NCI-H345 (cell line): ENCODE results near the gene CALML4.
"Not testable (repeated sequence)": the region's sequence is repeated elsewhere in the genome, so short reads cannot be mapped to it uniquely, and the experiment has no call there.

ENCODE experiments used
- DNase-seq: peaks from one replicate; lab custom pipeline; 2025; lab: John Stamatoyannopoulos, UW

CALML4 gene

DNA sequence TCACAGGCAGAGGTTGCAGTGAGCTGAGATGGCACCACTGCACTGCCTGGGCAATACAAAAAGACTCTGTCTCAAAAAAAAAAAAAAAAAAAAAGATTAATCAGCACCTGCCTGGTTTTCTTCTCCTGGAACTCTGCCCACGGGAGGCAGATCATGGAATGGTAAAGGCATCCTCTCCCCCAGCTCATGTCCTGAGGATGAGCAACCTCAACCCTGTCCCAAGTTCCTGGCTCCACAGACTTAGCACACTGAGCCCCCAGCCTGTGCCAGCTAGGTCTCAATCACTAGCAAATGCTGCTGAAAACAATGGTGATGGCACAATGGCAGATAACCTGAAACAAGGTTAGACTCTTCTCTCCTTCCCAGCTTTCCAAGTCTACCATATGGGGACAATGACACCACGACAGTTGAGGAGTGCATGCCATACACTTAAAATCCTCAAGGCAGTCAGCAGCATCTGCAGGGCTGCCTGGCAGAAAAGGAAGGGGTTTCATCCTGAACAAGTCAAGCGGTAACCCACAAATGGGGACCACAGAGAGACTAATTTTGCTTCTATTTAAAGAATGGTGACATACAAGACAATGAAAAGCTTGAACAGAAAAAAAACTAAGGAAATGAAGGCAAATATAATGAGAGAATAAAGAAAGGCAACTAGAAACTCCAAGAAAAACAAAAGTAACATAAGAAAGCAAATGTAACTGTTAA is 19.6 kb upstream of the CALML4 start:
- DNase-seq: no peak

DNA sequence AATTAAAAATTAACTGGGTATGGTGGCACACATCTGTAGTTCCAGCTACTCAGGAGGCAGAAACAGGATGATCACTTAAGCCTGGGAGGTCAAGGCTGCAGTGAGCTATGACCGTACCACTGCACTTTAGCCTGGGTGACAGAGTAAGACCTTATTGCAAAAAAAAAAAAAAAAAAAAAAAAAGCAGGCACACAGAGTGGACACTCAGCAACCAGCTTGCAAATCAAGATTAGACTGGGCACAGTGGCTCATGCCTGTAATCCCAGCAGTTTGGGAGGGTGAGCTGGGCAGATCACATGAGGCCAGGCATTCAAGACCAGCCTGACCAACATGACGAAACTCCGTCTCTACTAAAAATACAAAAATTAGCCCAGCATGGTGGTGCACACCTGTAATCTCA is 19.0 kb upstream of the CALML4 start:
- no peak for DNase-seq

- no peak for DNase-seq
Observed at GRCh38 chr15:68223171-68223570, 18.0 kb upstream of the CALML4 start.

- DNase-seq: not testable (repeated sequence)
Observed at GRCh38 chr15:68222432-68222743, 17.3 kb upstream of the CALML4 start.

DNA sequence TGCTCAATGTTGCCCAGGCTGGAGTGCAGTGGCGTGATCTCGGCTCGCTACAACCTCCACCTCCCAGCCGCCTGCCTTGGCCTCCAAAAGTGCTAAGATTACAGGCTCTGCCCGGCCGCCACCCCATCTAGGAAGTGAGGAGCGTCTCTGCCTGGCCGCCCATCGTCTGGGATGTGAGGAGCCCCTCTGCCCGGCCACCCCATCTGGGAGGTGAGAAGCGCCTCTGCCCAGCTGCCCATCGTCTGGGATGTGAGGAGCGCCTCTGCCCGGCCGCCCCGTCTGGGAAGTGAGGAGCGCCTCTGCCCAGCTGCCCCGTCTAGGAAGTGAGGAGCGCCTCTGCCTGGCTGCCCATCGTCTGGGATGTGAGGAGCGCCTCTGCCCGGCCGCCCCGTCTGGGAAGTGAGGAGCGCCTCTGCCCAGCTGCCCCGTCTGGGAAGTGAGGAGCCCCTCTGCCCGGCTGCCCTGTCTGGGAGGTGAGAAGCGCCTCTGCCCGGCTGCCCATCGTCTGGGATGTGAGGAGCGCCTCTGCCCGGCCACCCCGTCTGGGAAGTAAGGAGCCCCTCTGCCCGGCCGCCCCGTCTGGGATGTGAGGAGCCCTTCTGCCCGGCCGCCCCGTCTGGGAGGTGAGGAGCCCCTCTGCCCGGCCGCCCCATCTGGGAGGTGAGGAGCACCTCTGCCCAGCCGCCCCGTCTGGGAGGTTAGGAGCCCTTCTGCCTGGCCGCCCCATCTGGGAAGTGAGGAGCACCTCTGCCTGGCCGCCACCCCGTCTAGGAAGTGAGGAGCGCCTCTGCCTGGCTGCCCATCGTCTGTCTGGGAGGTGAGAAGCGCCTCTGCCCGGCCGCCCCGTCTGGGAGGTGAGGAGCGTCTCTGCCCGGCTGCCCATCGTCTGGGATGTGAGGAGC is 16.6 kb upstream of the CALML4 start:
- DNase-seq: not testable (repeated sequence)

DNA sequence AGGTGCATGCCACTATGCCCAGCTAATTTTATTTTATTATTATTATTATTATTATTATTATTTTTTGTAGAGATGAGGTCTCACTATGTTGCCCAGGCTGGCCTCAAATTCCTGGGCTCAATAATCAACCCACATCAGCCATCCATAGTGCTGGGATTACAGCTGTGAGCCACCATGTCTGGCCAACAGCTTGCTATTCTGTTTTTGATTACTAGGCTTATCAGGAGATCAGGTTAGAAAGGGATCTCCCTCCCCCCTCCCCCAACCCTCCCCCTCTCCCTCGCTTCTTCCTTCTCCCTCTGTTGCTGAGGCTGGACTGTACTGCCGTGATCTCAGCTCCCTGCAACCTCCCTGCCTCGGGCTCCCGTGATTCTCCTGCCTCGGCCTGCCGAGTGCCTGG is 15.8 kb upstream of the CALML4 start:
- no peak for DNase-seq

- no peak for DNase-seq
Observed at GRCh38 chr15:68220489-68220888, 15.4 kb upstream of the CALML4 start.

DNA sequence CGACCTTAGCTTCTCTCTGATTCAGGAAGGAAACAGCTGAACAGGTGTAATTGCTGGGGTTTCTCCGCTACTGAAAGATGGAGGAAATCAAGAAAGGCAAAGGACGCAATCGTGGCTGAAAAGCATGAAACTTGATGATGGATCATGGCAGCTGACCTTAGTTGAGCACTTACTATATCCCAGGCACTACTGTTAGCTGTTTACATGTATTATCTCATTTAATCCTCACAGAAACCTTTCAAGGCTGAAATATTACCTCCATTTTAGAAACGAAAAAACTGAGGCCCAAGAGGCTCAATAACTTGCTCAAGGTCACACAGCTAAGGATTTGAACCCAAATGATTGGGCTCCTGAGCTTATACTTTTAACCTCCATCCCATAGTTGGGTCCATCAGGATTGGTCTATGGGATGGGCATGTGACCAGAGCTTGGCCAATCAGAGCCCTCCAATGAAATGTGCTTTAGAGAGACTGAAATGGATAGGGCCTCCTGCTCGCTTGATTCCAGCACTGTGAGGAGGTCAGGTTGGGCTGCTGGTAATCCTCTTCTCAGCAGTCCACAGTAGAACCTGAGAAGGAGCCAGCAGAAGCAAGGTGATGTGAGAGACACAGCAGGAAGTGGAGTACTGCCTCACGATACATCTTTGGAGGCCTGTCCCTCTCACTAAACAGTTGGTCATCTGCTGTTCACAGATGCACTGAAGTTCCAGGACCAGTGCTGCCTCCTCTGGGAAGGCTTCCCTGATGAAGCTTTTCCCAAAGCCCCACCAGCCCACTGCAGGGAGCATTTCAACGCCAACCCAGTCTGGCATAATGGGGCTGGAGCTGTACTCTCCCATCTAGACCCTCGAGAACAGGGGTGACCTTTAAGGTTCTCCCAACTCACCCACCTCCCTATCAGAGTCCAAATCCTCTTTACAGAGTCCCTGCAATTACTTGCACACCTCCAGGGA is 14.0 kb upstream of the CALML4 start:
- DNase-seq: no peak

GRCh38 chr15:68218331-68218730 is 13.2 kb upstream of the CALML4 start:
- DNase-seq: no peak

GRCh38 chr15:68217341-68217740 is 12.2 kb upstream of the CALML4 start:
- no peak for DNase-seq

DNA sequence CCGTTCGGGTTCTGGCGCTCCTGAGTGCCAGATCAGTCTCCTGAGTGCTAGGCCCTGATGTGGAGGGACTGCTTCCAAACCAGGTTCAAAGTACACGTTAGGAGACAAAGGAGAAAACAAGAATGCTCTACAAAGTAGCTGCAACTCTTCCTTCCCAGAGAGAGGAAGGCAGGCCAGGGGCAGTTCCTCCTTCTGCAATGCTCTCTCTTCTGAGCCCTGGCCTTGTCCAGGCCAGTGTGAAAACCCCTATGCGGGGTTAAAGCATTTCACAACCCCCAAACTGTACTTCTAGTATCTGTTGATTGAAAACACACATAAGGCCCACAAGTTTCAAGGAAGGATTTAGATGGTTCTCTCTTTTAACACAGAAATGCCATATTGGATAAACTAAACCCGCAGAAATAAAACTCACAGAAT is 9.7 kb upstream of the CALML4 start:
- no peak for DNase-seq

DNA sequence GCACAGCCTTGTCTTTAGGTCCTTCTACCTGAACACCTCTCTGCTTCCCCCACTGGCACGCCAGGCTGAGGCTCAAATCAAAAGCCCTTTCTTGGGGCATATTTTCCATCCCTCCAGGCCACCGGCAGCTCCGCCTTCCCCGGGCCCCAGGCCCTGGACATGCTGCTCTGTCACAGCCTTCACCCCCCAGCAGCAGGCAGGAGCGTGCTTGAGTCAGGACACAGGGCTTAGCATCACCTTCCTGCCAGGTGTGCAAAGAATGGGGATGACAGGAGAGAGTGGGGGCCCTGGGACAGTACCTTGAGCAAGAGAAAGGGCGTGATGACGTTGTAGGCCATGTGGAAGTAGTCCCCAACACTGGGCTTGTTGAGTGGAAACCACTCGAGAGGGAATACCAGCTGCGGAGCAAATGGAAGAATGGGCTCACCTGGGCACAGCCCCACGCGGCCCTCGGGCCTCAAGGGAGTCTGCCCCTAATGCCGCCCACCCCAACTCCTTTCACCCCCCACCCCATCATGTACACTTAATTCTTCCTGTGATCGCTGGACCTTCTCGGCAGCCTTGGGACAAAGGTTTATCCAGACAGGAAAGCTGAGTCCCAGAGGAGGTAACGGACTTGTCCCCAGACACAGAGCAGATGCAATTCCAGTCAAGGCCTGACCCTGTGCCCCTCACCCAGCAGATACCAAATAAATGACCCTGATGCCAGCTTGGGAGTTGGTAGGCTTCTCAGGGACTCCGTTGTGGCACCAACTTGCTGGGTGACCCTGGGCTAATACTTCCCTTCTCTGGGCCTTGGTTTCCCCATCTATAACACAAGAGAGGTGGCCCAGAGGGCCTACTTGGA is 9.1 kb upstream of the CALML4 start:
- no peak for DNase-seq

DNA sequence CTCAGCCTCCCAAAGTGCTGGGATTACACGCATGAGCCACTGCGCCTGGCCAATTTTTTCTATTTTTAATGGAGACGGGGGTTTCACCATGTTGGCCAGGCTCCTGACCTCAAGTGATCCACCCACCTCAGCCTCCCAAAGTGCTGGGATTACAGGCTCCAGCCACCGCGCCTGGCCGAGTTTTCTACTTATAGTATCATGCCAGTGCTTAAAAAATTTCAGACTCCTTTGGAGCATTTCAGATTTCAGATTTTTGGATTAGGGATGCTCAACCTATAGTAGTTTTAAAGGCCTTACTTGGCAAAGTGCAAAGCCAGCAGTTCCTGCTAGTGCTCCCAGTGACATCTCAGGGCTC is 8.3 kb upstream of the CALML4 start:
- DNase-seq: not testable (repeated sequence)

DNA sequence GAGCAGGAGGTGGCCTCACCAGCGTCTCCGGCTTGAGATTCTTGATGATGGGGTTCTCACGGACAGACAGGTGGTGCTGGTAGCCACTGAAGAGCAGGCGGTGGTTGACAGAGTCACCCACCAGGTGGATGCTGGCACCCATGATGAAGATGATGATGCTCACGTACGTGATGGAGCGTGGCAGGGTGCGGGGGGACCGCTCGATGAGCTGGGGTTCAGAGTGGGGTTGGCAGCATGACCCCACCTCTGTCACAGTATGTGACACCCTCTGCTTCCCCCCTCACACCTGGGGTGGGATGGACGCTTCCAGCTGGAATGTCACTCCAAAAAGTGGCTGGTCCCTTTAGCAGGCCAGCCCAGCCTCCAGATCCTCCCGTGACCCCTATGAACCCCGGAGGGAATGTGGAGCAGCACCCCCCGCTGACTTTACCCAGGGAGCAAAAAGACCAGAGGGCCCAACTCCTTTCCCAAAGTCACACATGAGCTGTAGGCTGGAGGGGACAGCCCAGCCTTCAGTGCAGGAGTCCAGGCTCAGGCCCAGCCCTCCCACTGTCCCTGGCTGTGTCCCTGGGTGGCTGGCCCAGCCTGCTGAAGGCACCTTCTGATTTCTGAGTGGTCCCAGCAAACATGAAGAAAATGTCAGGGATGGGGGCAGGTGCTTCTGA is 6.7 kb upstream of the CALML4 start:
- DNase-seq: no peak

DNA sequence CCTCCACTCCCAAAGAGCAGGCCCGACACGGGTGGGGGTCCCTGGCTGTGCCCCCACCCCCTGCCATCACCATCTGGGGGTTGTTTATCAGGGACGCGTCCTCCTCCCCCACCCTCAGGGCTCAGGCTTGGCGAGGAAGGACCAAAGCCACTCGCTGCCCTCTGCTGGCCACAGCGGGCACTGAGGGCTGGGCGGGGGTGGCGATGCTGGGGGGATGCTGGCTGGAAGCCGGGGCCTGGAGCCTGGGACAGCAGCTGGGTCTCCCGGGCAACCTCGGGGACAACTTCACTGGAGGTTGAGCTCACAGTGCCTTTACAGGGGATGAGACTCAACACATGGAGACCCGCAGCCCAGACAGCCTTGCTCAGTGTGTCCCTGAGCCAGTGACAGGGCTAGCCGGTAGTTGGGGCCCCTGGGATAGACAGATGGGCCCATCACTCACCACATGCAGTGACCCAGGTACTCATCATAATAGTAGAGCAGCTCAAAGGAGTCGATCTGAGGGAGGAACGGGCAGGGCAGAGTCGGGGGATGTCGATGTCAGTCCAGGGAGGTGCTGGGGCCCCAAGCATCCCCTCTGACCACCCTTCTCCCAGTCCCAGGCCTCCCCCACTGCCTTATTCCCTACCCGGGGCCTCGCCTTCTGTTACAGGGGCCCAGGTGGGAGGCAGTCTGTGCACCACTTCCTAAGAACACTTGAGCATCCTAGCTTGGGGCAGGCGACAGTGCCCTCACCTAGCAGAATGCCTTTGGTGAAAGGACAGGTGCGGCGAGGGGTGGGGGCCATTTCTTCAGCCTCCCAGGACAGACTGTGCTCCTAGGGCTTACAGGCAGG is 5.9 kb upstream of the CALML4 start:
- DNase-seq: peak; percentile 14

DNA sequence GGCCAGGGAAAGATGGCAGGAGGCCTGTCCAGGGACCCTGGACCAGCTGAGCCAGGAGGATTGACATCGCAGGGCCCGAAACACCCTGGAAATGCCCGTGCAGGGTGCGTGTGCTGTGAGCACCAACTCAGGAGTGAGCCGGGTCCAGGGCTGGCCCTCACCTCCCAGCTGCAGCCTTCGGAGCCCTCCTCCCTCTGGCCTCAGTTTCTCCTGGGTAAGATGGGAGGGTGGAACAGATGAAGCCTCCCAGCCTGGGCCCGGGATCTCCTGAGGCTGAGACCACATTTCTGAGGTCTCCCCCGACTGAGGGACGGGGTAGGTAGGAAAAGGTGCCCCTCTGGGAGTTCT is 5.3 kb upstream of the CALML4 start:
- no peak for DNase-seq

DNA sequence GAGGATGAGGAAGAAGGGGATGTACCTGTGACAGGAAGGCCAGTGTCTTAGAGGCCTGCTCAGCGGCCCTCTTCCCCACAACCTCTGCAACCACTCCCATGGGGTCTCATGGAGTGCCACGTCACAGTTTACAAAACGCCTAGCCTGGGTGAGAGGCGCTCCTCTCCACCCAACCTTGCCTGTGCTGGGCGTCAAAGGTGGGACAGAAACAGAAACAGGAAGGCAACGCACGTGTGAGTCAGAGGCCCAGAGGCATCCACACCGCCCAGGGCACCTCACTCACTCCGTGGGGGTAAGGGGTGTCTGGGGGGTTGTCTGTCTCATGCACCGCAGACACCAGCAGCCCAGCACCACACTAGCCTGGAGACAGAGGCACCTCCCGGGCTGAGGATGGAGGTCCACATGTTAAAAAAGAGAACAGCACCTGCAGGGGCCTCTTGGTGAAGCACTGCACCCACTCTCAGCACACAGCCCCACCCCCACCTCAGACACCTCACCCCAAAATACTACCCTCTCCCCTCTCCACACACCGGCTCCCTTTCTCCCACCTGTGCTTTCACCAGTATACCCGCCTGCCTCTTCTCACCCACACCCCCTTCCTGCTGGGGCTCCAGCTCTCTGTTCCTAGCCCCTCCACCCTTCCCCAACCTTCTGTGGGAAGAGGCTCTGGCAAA is 4.7 kb upstream of the CALML4 start:
- no peak for DNase-seq

DNA sequence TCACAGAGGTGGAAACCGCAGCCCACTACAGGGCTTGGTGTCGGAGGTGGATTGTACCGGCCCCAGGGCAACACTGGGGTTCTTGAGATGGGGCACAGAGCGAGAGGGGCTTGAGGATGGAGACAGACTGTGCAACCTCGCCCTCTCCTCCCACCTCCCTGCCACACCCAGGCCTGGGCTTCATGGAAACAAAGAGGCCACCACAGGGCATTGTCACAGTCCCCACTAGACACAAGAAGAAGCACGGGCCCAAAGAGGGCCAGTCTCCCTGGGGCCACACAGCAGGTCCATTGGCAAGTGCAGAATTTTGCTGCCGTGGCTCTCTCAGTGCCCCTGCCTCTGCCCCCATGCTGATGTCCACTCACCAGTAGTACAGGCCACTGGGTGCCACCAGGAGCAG is 4.1 kb upstream of the CALML4 start:
- DNase-seq: no peak

DNA sequence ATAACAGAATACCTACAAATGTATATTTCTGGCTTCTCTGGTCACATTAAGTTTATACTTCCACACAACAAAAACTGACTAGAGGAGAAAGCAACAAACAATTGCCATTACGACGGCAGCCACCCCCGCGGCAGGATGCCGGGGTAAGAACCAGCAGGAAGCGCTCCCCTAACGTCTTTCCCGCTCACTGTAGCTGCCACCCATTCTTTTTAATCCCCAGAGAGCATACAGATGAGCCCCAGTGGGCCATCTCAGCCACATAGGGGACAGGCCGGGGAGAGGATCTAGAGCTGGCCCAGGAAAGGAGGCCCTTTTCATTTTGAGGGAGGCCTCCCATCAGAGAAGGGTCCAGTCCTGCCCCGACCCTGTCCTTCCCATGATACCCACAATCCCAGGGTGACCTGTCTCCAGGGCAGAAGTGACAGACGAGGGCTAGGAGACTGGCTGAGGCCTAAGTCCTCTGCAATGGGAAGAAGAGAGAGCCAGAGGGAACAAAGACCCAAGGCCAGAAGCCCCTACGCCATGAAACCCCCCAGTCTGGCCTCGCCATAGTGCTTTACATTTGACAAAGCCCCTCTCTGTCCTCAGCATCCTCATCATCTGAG is 3.6 kb upstream of the CALML4 start:
- no peak for DNase-seq
